GM18502 (cell line): ENCODE results near the gene CUX1.

ENCODE experiments used
- ATAC-seq: cut with Tn5 transposase; IDR thresholded peaks from one replicate; pipeline ENCODE4 v1.9.1; 2021; ENCODE audit warnings: mild to moderate bottlenecking; ENCODE audit not compliant: unreplicated experiment, poor library complexity

The CUX1 gene

GRCh38 chr7:102079140-102080018, 262.0 kb downstream of the CUX1 start:
- no peak for ATAC-seq

DNA sequence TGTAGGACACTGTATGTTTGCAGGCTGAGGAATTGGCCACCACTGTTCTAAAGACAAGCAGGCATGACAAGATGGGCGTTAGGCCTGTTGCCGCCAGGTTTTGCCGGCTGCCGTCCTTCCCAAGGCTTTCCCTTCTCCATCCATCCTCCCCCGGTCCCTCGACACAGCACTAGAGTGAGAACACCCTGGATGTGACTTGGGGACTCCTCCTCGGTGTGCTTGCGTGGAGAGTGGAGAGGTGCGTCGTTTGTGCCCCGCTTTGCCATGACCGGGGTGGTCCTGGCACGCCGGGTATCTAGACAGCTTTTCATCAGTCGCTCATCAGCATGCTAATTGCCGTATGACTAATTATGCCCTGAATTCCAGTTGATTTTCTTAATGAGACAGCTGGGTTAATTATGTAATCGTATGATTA, 262.6 kb downstream of the CUX1 start:
- ATAC-seq: no peak

GRCh38 chr7:102080434-102081243, 263.2 kb downstream of the CUX1 start:
- ATAC-seq: no peak

- ATAC-seq: no peak
Measured at GRCh38 chr7:102081244-102081627, 263.8 kb downstream of the CUX1 start.

DNA sequence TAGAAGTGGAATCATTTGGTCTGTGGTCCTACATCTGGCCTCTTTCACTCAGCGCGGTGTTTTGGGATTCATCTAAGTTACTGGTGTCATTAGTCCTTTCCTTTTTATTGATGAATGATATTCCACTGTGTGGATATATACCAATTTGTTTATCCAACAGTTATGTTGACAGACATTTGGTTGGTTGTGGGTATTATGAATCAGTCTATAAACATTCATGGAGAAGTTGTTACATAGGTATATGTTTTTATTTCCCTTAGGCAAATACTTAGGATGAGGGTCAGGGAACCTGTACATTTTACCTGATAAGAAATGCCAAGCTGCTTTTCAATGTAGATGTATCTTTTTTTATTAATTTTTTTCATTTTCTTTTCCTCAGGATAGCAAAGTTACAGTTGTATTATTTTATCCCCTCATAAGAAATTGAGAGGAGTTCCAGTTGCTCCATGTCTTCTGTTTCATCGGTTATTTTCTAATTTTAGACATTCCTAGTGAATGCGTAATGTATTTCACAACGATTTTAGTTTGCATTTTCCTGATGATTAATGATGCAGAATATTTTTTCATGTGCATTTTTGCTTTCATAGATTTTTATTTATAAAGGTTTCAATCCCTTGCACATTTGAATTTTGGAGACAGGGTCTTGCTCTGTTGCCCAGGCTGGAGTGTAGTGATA, 265.4 kb downstream of the CUX1 start:
- ATAC-seq: no peak

- no peak for ATAC-seq
Measured at GRCh38 chr7:102085218-102085772, 267.9 kb downstream of the CUX1 start.

DNA sequence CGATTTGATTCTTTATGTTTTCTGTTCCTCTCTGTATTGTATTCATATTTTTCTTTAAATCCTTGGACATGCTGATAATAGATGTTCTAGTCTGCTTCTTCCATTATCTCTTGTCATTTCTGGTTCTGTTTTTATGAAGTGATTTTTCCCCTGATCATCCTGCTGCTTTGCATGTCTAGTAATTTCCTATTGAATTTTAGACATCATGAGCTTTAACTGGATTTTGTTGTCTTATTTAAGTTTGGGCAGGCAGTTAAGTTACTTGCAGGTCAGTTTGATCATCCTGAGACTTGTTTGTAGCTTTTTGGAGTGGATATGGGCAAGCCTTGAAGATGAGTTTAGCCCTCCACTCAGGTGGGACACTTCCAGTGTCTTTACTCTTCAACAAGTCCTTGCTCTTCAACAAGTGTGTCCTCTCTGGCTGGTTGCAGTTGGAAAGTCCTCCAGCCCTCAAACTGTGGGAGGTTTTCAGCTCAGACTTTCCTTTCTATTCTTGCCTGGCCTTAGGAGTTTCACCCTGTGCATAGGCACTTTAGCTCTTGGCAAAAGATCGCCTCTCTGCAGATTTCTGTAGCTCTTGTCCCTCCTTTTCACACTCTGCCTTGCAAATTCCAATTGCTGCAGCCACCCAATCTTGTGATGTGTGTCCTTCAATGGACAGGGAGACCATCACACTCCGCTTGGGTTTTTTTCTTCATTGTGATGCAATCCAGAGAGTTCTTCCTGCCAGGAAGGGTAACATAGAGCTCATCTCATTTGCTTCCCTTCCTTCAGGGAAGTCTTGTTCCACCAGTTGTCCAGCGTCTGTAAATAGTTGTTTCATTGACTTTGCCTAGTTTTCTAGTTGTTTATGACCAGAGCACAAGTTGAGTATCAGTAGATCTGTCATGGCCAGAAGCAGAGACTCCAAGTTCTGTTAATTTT, 272.0 kb downstream of the CUX1 start:
- no peak for ATAC-seq

- ATAC-seq: no peak
Measured at GRCh38 chr7:102093599-102094315, 276.3 kb downstream of the CUX1 start.

- ATAC-seq: no peak
Measured at GRCh38 chr7:102094316-102094650, 276.9 kb downstream of the CUX1 start.

DNA sequence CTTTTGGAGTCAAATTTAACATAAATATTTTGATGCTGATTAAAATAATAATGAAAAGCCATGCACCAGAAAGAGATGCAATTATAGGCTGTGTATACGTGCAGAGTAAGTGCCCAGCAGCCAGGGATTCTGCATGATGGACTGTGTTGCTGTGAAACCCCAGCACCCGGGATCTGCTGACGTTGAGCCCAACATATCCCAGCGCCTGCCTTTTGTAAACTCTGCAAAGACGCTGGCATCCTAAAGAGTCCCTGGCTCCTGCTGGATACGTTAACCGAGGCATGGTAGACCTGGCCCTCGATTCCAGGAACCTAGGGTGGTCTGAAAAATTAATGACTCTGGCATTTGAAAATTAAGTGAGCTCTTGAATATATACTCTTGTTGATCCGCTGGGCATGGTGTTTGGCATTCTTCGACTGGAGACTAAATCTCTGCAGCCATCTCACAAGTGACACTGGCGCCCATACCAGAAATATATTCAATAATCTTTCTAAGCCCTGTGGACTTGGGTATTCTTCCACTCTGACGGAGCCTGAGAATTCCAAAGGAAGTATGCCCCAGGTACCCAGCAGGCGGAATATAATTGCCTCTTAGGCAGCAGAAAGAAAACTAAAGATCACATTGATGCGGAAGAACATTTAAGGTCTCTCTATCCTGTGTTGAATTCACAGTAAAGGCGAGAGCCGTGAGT, 278.0 kb downstream of the CUX1 start:
- no peak for ATAC-seq

DNA sequence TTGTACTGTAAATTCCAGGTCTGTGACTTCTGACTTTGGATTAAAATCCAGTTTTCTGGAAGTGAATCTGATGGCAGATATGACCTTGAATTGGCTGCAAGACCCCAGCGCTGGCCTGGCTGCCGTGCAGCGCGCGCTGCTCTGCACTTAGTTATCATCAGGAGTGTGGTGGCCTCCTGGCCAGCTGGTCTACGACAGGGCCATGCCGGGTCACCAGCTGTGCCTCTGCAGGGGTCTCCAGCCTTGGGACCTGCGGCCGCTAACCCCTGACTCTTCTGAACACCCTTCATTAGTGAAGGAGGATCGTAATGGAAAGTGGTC, 278.5 kb downstream of the CUX1 start:
- ATAC-seq: no peak

GRCh38 chr7:102096706-102097427, 279.4 kb downstream of the CUX1 start:
- ATAC-seq: no peak

- ATAC-seq: no peak
Measured at GRCh38 chr7:102097601-102098161, 280.3 kb downstream of the CUX1 start.

- ATAC-seq: no peak
Measured at GRCh38 chr7:102098986-102099385, 281.6 kb downstream of the CUX1 start.

DNA sequence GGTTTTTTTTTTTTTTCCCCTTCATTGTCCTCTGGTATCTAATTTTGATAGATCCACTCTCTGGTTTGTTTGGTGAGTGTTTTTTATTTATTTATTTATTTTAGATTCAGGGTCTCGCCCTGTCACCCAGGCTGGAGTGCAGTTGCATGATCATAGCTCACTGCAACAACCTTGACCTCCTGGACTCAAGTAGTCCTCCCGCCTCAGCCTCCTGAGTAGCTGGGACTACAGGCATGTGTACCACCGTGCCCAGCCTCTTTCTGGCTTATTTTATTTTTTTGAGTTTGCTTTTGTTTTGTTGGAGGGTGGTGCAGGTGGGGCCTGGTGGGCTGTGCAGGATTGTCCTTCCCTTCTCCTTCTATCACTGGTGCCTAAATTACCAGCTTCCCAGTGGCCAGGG, 282.0 kb downstream of the CUX1 start:
- ATAC-seq: no peak

GRCh38 chr7:102101111-102101551, 283.7 kb downstream of the CUX1 start:
- no peak for ATAC-seq

GRCh38 chr7:102101926-102102325, 284.5 kb downstream of the CUX1 start:
- no peak for ATAC-seq

GRCh38 chr7:102103027-102103372, 285.6 kb downstream of the CUX1 start:
- no peak for ATAC-seq
